OCI-LY3 (cell line): ENCODE data around the gene NRROS.
"Not testable (repeated sequence)": the region's sequence is repeated elsewhere in the genome, so short reads cannot be mapped to it uniquely, and the experiment has no call there.

Source experiments
- CTCF ChIP-seq: fragments of 200-600, 300-600 bp; sonication (generic); IDR thresholded peaks from 2 replicates; pipeline ENCODE4 v1.5.1; 2014; ENCODE audit warnings: antibody characterized with exemption, low read length, low read depth
- EZH2phosphoT487 ChIP-seq: fragments of 200-600 bp; shearing (Covaris generic); IDR thresholded peaks from 2 replicates; pipeline ENCODE4 v1.6.1; 2018; ENCODE audit warnings: antibody characterized with exemption, mixed run types, low read depth

GRCh38 chr3:196619627-196620026 lies 19.9 kb upstream of the NRROS start:
- not testable (repeated sequence) for TF ChIP-seq CTCF, EZH2phosphoT487
